Sigmoid colon (tissue), 7 donors: ENCODE results near the gene KAZN. TPM values are rescaled to one million over a fixed set of nuclear protein-coding genes. Genes with fewer than 3 reads are reported as not detected.

Experiments
- DNase-seq: peaks from one replicate; pipeline ENCODE4 v3.0.0-alpha.2; 2019
- H3K27ac ChIP-seq, 4 donors: fragments of 200-600 bp; sonication (generic); one replicate each; pipeline ENCODE4 v1.5.1; 2016 to 2019; ENCODE audit warnings: mild to moderate bottlenecking in 1 of 4
- H3K27me3 ChIP-seq, 3 donors: fragments of 200-600 bp; sonication (generic); one replicate each; pipeline ENCODE4 v1.5.1; 2019; ENCODE audit warnings: mild to moderate bottlenecking in 1 of 3
- H3K36me3 ChIP-seq, 4 donors: fragments of 200-600 bp; sonication (generic); one replicate each; pipeline ENCODE4 v1.5.1; 2016 to 2019
- H3K4me1 ChIP-seq, 4 donors: fragments of 200-600 bp; sonication (generic); one replicate each; pipeline ENCODE4 v1.5.1; 2017 to 2019
- H3K4me3 ChIP-seq, 4 donors: fragments of 200-600 bp; sonication (generic); one replicate each; pipeline ENCODE4 v1.5.1; 2017 to 2019; ENCODE audit warnings: mild to moderate bottlenecking in 2 of 4, moderate library complexity in 1 of 4
- H3K9me3 ChIP-seq, 4 donors: fragments of 200-600 bp in 3 of 4; sonication (generic) in 3 of 4; one replicate each; pipeline versions ENCODE4 v1.5.1 to v1.6.1; 2013 to 2019
- CTCF ChIP-seq, 4 experiments: fragments of 450-650 bp in 3 of 4; fragments of 200-600 bp in 1 of 4; IDR thresholded peaks; one replicate each; pipeline ENCODE4 v1.5.1; 2016 to 2019; ENCODE audit warnings: antibody characterized with exemption in 4 of 4, mild to moderate bottlenecking in 3 of 4, moderate library complexity in 2 of 4
- EP300 ChIP-seq, 4 donors: sonication (generic); formaldehyde crosslinking; IDR thresholded peaks; one replicate each; pipeline ENCODE4 v1.6.1; 2017; ENCODE audit warnings: antibody characterized with exemption in 4 of 4
- POLR2A ChIP-seq, 2 donors: fragments of 450-650 bp; IDR thresholded peaks; one replicate each; pipeline ENCODE4 v1.6.1; 2016; ENCODE audit warnings: antibody characterized with exemption in 2 of 2, mild to moderate bottlenecking in 2 of 2, moderate library complexity in 2 of 2
- POLR2AphosphoS5 ChIP-seq, 4 donors: sonication (generic); formaldehyde crosslinking; IDR thresholded peaks; one replicate each; pipeline ENCODE4 v1.6.1; 2017; ENCODE audit warnings: antibody characterized with exemption in 4 of 4
- WGBS, 2 donors: extraction: QIAGEN DNeasy Blood & Tissue Kit; methylation state at CpG; one replicate each; pipeline ENCODE4 v1.1.7; 2013; 5-methylcytosine and 5-hydroxymethylcytosine counted together
- intact Hi-C: fragments of 100-400 bp; cut with DNase I; formaldehyde crosslinking; loops from one replicate; pipeline ENCODE4 v1.15.1; 2023
- polyA plus RNA-seq, 3 donors: library from polyadenylated mRNA; stranded (reverse); fragments of 200-250 nt; gene quantifications; one replicate each; pipeline ENCODE4 v1.2.3, GENCODE V29; 2013
- total RNA-seq, 4 donors: library from RNA; depleted of rRNA; stranded (reverse); fragments of >200 nt; gene quantifications; one replicate each; pipeline ENCODE4 v1.1.0, GENCODE V29; 2016
- donor health status: healthy with polysubstance abuse.
- donor health status: Bipolar disorder and iron deficiency.
- donor health status: healthy.

KAZN gene
- total and polyA plus RNA-seq, 7 donors = 2.5 to 11.4 (median 5.6) TPM

- no peak for DNase-seq
- Histone ChIP-seq H3K27ac (no peak overlapping the region), H3K4me3 (no peak overlapping the region), H3K36me3 (no peaks in the 10 kb centered on the region), H3K4me1 (no peaks in the 10 kb centered on the region), H3K9me3 (no peaks in the 10 kb centered on the region), H3K27me3 (peaks cover 0 to 6% (median 0%) of the 10 kb centered on the region in 3 donors)
- 81 to 82% methylated on average over 5 of the region's 5 CpGs for WGBS, 2 donors
- intact Hi-C loops = no loop called here
- TF ChIP-seq POLR2AphosphoS5 (IDR thresholded peaks at IDR 0.05) (no peak), CTCF (IDR thresholded peaks at IDR 0.05) (no peak), EP300 (IDR thresholded peaks at IDR 0.05) (no peak), POLR2A (IDR thresholded peaks at IDR 0.05) (no peak)
Observed at GRCh38 chr1:14853518-14853917, 255.0 kb downstream of the KAZN start.

- DNase-seq = no peak
- no peak for TF ChIP-seq EP300 (IDR thresholded peaks at IDR 0.05)
- no peak for TF ChIP-seq POLR2AphosphoS5 (IDR thresholded peaks at IDR 0.05)
- no peak for TF ChIP-seq CTCF (IDR thresholded peaks at IDR 0.05)
- TF ChIP-seq POLR2A (IDR thresholded peaks at IDR 0.05) = no peak
- WGBS, 2 donors = 78 to 93% methylated on average over 3 of the region's 3 CpGs
- H3K4me1 ChIP-seq = no peaks in the 10 kb centered on the region
- H3K27me3 ChIP-seq = peaks cover 0 to 6% (median 0%) of the 10 kb centered on the region in 3 donors
- no peaks in the 10 kb centered on the region for H3K36me3 ChIP-seq
- H3K9me3 ChIP-seq = no peaks in the 10 kb centered on the region
- intact Hi-C loops = no loop called here
- no peak overlapping the region for H3K4me3 ChIP-seq
- no peak overlapping the region for H3K27ac ChIP-seq
Observed at GRCh38 chr1:14855268-14855667, 256.8 kb downstream of the KAZN start.

GRCh38 chr1:14855801-14856200 is 257.3 kb downstream of the KAZN start:
- DNase-seq = no peak
- WGBS, 2 donors = 91 to 95% methylated on average over 6 of the region's 6 CpGs
- intact Hi-C loops = no loop called here
- no peaks in the 10 kb centered on the region for H3K36me3 ChIP-seq
- no peak for TF ChIP-seq POLR2A (IDR thresholded peaks at IDR 0.05)
- H3K9me3 ChIP-seq = no peaks in the 10 kb centered on the region
- H3K4me3 ChIP-seq = no peak overlapping the region
- no peaks in the 10 kb centered on the region for H3K4me1 ChIP-seq
- H3K27ac ChIP-seq = no peak overlapping the region
- H3K27me3 ChIP-seq = peaks cover 0 to 4% (median 0%) of the 10 kb centered on the region in 3 donors

GRCh38 chr1:14857436-14858195 is 259.1 kb downstream of the KAZN start:
- H3K27ac ChIP-seq = no peak overlapping the region
- no peaks in the 10 kb centered on the region for H3K27me3 ChIP-seq
- no peak for DNase-seq
- no peaks in the 10 kb centered on the region for H3K36me3 ChIP-seq
- intact Hi-C loops = no loop called here
- no peaks in the 10 kb centered on the region for H3K4me1 ChIP-seq
- no peak for TF ChIP-seq EP300 (IDR thresholded peaks at IDR 0.05)
- no peak for TF ChIP-seq CTCF (IDR thresholded peaks at IDR 0.05)
- TF ChIP-seq POLR2A (IDR thresholded peaks at IDR 0.05) = no peak
- TF ChIP-seq POLR2AphosphoS5 (IDR thresholded peaks at IDR 0.05) = no peak
- no peaks in the 10 kb centered on the region for H3K9me3 ChIP-seq
- no peak overlapping the region for H3K4me3 ChIP-seq
- WGBS, 2 donors = 95 to 96% methylated on average over 10 of the region's 10 CpGs

GRCh38 chr1:14862114-14862771 is 263.8 kb downstream of the KAZN start:
- DNase-seq = no peak

More at GRCh38 chr1:14862114-14862771, 263.8 kb downstream of the KAZN start:
- intact Hi-C loops = no loop called here
- H3K27me3 ChIP-seq = no peaks in the 10 kb centered on the region
- H3K4me1 ChIP-seq = no peaks in the 10 kb centered on the region
- H3K4me3 ChIP-seq = no peak overlapping the region
- WGBS, 2 donors = 85 to 91% methylated on average over 13 of the region's 13 CpGs
- H3K9me3 ChIP-seq = no peaks in the 10 kb centered on the region
- no peak overlapping the region for H3K27ac ChIP-seq
- no peaks in the 10 kb centered on the region for H3K36me3 ChIP-seq
- TF ChIP-seq POLR2A (IDR thresholded peaks at IDR 0.05) (no peak), CTCF (IDR thresholded peaks at IDR 0.05) (no peak), EP300 (IDR thresholded peaks at IDR 0.05) (no peak), POLR2AphosphoS5 (IDR thresholded peaks at IDR 0.05) (no peak)
